H1 (cell line): ENCODE measurements around the gene TAGLN3.
A peak's percentile ranks its signal among the peaks of the same experiment; 100 is the strongest.

ENCODE experiments used
- BRCA1 ChIP-seq: IDR thresholded peaks from 2 replicates; pipeline ENCODE4 v1.6.1; 2012; ENCODE audit warnings: low read depth, low read length, improper control_type of control experiment
- CEBPB ChIP-seq: IDR thresholded peaks from 2 replicates; pipeline ENCODE4 v1.6.1; 2012; ENCODE audit warnings: low read depth, low read length
- EGR1 ChIP-seq: IDR thresholded peaks from 2 replicates; pipeline ENCODE4 v1.6.1; 2011; ENCODE audit warnings: low read depth, low read length, borderline replicate concordance
- EP300 ChIP-seq, 2 experiments: IDR thresholded peaks; 1 replicate in 1 of 2; 2 replicates in 1 of 2; pipeline ENCODE4 v1.6.1; 2011 to 2012; ENCODE audit warnings: low read depth in 2 of 2, low read length in 2 of 2, mild to moderate bottlenecking in 2 of 2, borderline replicate concordance in 1 of 2, inconsistent platforms in 1 of 2, moderate library complexity in 1 of 2
- GABPA ChIP-seq: IDR thresholded peaks from 2 replicates; pipeline ENCODE4 v1.6.1; 2011; ENCODE audit warnings: mild to moderate bottlenecking, low read length, moderate library complexity, borderline replicate concordance; ENCODE audit not compliant: insufficient read depth
- MAFK ChIP-seq: IDR thresholded peaks from 2 replicates; pipeline ENCODE4 v1.6.1; 2012; ENCODE audit warnings: low read depth, mild to moderate bottlenecking, improper control_type of control experiment, low read length
- PHF8 ChIP-seq: fragments of 200-600 bp; sonication (generic); conservative IDR thresholded peaks from 2 replicates; pipeline ENCODE4 v1.7.1; 2012; ENCODE audit warnings: low read depth, mild to moderate bottlenecking, inconsistent platforms, low read length, moderate library complexity
- TAF1 ChIP-seq: IDR thresholded peaks from 2 replicates; pipeline ENCODE4 v1.6.1; 2011; ENCODE audit warnings: mild to moderate bottlenecking, low read depth, low read length
- TF ChIP-seq, protein P1 (sequence below), 3 experiments: IDR thresholded peaks; 1 replicate in 2 of 3; 2 replicates in 1 of 3; pipeline versions ENCODE4 v1.5.1 to v1.6.1; 2011; ENCODE audit warnings: low read length in 3 of 3, mild to moderate bottlenecking in 3 of 3, inconsistent platforms in 2 of 3, low read depth in 1 of 3, moderate library complexity in 1 of 3; ENCODE audit not compliant: insufficient read depth in 1 of 3; ENCODE audit errors: control extremely low read depth in 1 of 3

GRCh38 chr3:111999484-112000324, 982 bp downstream of the TAGLN3 start:
- TF ChIP-seq, protein P1, sequence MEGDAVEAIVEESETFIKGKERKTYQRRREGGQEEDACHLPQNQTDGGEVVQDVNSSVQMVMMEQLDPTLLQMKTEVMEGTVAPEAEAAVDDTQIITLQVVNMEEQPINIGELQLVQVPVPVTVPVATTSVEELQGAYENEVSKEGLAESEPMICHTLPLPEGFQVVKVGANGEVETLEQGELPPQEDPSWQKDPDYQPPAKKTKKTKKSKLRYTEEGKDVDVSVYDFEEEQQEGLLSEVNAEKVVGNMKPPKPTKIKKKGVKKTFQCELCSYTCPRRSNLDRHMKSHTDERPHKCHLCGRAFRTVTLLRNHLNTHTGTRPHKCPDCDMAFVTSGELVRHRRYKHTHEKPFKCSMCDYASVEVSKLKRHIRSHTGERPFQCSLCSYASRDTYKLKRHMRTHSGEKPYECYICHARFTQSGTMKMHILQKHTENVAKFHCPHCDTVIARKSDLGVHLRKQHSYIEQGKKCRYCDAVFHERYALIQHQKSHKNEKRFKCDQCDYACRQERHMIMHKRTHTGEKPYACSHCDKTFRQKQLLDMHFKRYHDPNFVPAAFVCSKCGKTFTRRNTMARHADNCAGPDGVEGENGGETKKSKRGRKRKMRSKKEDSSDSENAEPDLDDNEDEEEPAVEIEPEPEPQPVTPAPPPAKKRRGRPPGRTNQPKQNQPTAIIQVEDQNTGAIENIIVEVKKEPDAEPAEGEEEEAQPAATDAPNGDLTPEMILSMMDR (IDR thresholded peaks at IDR 0.05; ENCODE audit: control extremely low read depth in 1 of 3, insufficient read depth in 1 of 3, low read depth in 1 of 3, low read length in 3 of 3) = no peak
- no peak for TF ChIP-seq EP300 (IDR thresholded peaks at IDR 0.05; ENCODE audit: borderline replicate concordance in 1 of 2, low read depth in 2 of 2, low read length in 2 of 2)
- TF ChIP-seq CEBPB = no peak
- TF ChIP-seq MAFK = no peak
- no peak for TF ChIP-seq BRCA1
- no peak for TF ChIP-seq EGR1
- 0 out of 2 replicates have a peak, but pooled peaks have one; percentile 26 for TF ChIP-seq PHF8
- no peak for TF ChIP-seq GABPA
- no peak for TF ChIP-seq TAF1
